GM23338 (cell line): Measurements from ENCODE around the gene CFAP70. TPM values are rescaled to one million over a fixed set of nuclear protein-coding genes. Genes with fewer than 3 reads are reported as not detected.

Experiments
- ATAC-seq: fragments of 200-7000 bp; cut with Tn5 transposase; 3 replicates; pipeline ENCODE4 v1.9.1; 2020
- DNase-seq: peaks from one replicate; pipeline ENCODE4 v3.0.0-alpha.2; 2015; ENCODE audit warnings: low spot score
- H2AFZ ChIP-seq: fragments of 200-600 bp; sonication (generic); 2 replicates; pipeline ENCODE4 v1.8.0; 2016; ENCODE audit warnings: antibody characterized with exemption, mild to moderate bottlenecking, moderate library complexity
- H3F3A ChIP-seq: fragments of 200-600 bp; sonication (generic); replicated peaks from 2 replicates; pipeline ENCODE4 v1.8.0; 2017; ENCODE audit warnings: antibody characterized with exemption, mixed run types, low read depth
- H3K27ac ChIP-seq: fragments of 200-600 bp; sonication (generic); 2 replicates; pipeline ENCODE4 v1.6.1; 2016; ENCODE audit warnings: low read depth
- H3K27me3 ChIP-seq: fragments of 200-600 bp; sonication (generic); 2 replicates; pipeline ENCODE4 v1.8.0; 2016; ENCODE audit warnings: mild to moderate bottlenecking, mixed run types, moderate library complexity; ENCODE audit not compliant: insufficient read depth
- H3K36me3 ChIP-seq: fragments of 200-600 bp; sonication (generic); 2 replicates; pipeline ENCODE4 v1.8.0; 2016; ENCODE audit warnings: mild to moderate bottlenecking; ENCODE audit not compliant: insufficient read depth
- H3K4me1 ChIP-seq: fragments of 200-600 bp; sonication (generic); 2 replicates; pipeline ENCODE4 v1.8.0; 2016; ENCODE audit warnings: mild to moderate bottlenecking, moderate library complexity; ENCODE audit not compliant: insufficient read depth
- H3K4me2 ChIP-seq: fragments of 200-600 bp; sonication (generic); 2 replicates; pipeline ENCODE4 v1.7.1; 2017; ENCODE audit warnings: mixed run types
- H3K4me3 ChIP-seq: fragments of 200-600 bp; sonication (generic); 2 replicates; pipeline ENCODE4 v1.6.1; 2016; ENCODE audit warnings: mixed run types
- H3K79me2 ChIP-seq: fragments of 200-600 bp; sonication (generic); replicated peaks from 2 replicates; pipeline ENCODE4 v1.8.0; 2017; ENCODE audit warnings: mild to moderate bottlenecking; ENCODE audit not compliant: insufficient read depth
- H3K9me2 ChIP-seq: fragments of 200-600 bp; sonication (generic); 2 replicates; pipeline ENCODE4 v1.8.0; 2017; ENCODE audit not compliant: insufficient read depth
- H4K20me1 ChIP-seq: fragments of 200-600 bp; sonication (generic); replicated peaks from 2 replicates; pipeline ENCODE4 v1.8.0; 2017; ENCODE audit warnings: mild to moderate bottlenecking; ENCODE audit not compliant: insufficient read depth
- H3K27ac Mint-ChIP-seq: 2 replicates; pipeline ENCODE4 v1.8.0; 2020; ENCODE audit warnings: inconsistent platforms, mild to moderate bottlenecking, moderate library complexity, mixed read lengths
- H3K27me3 Mint-ChIP-seq: 3 replicates; pipeline ENCODE4 v1.8.0; 2022; ENCODE audit warnings: low read depth, mild to moderate bottlenecking, moderate library complexity, mixed read lengths, inconsistent platforms; ENCODE audit not compliant: insufficient read depth, poor library complexity
- H3K36me3 Mint-ChIP-seq: 3 replicates; pipeline ENCODE4 v1.8.0; 2021; ENCODE audit warnings: low read depth, mild to moderate bottlenecking, inconsistent platforms, moderate library complexity, mixed read lengths
- H3K4me1 Mint-ChIP-seq: 3 replicates; pipeline ENCODE4 v1.8.0; 2020; ENCODE audit warnings: mild to moderate bottlenecking, inconsistent platforms, mixed read lengths
- H3K4me3 Mint-ChIP-seq: 3 replicates; pipeline ENCODE4 v1.8.0; 2021; ENCODE audit warnings: moderate library complexity, mild to moderate bottlenecking, inconsistent platforms, mixed read lengths
- H3K9me3 Mint-ChIP-seq: 3 replicates; pipeline ENCODE4 v1.8.0; 2020; ENCODE audit warnings: moderate library complexity, mild to moderate bottlenecking, inconsistent platforms, mixed read lengths
- CREB1 ChIP-seq: fragments of 250-450 bp; sonication (Bioruptor Pico); IDR thresholded peaks from 2 replicates; pipeline ENCODE4 v1.5.0; 2020; ENCODE audit warnings: low read depth, mild to moderate bottlenecking, moderate library complexity
- EZH2 ChIP-seq: fragments of 200-600 bp; sonication (generic); IDR thresholded peaks from one replicate; pipeline ENCODE4 v1.8.0; 2017; ENCODE audit warnings: antibody characterized with exemption, mild to moderate bottlenecking, low read depth; ENCODE audit not compliant: unreplicated experiment
- EZH2phosphoT487 ChIP-seq: fragments of 200-600 bp; sonication (generic); IDR thresholded peaks from one replicate; pipeline ENCODE4 v1.8.1; 2018; ENCODE audit warnings: antibody characterized with exemption; ENCODE audit not compliant: unreplicated experiment
- JUNB ChIP-seq: IDR thresholded peaks from one replicate; pipeline ENCODE4 v1.6.1; 2016; ENCODE audit warnings: antibody characterized with exemption; ENCODE audit not compliant: unreplicated experiment
- NANOG ChIP-seq: IDR thresholded peaks from 2 replicates; pipeline ENCODE4 v1.6.1; 2016; ENCODE audit warnings: antibody characterized with exemption, borderline replicate concordance
- POLR2AphosphoS5 ChIP-seq: IDR thresholded peaks from 2 replicates; pipeline ENCODE4 v1.6.1; 2016; ENCODE audit warnings: antibody characterized with exemption, low read depth
- STAT1 ChIP-seq: IDR thresholded peaks from one replicate; pipeline ENCODE4 v1.6.1; 2016; ENCODE audit warnings: antibody characterized with exemption; ENCODE audit not compliant: unreplicated experiment
- ZNF114 ChIP-seq: fragments of 250-450 bp; sonication (Bioruptor Pico); IDR thresholded peaks from 2 replicates; pipeline ENCODE4 v1.5.0; 2020; ENCODE audit warnings: mild to moderate bottlenecking, moderate library complexity
- ZNF331 ChIP-seq: fragments of 250-450 bp; sonication (Bioruptor Pico); IDR thresholded peaks from 2 replicates; pipeline ENCODE4 v1.5.0; 2020; ENCODE audit warnings: low read depth, mild to moderate bottlenecking, moderate library complexity
- polyA plus RNA-seq: library from polyadenylated mRNA; unstranded; fragments of >200 nt; fragmentation: Nextera tagmentation; extraction: Ambion mirVana; gene quantifications from 2 replicates; pipeline ENCODE4 v1.2.1, GENCODE V29; 2016
- total RNA-seq: library from RNA; depleted of rRNA; stranded (reverse); fragments of >200 nt; shearing (Covaris generic); gene quantifications from 2 replicates; pipeline ENCODE4 v1.2.3, GENCODE V29; 2014
- TF ChIP-seq, protein P1 (sequence below): IDR thresholded peaks from 2 replicates; pipeline ENCODE4 v1.6.1; 2016; ENCODE audit warnings: antibody characterized with exemption
- TF ChIP-seq, protein P2 (sequence below), 2 experiments: fragments of 200-600 bp in 1 of 2; sonication (generic) in 1 of 2; conservative IDR thresholded peaks; 2 replicates each; pipeline versions ENCODE4 v1.5.1 to v1.6.1; 2016 to 2017; ENCODE audit warnings: antibody characterized with exemption in 2 of 2, low read depth in 2 of 2, mild to moderate bottlenecking in 2 of 2, moderate library complexity in 1 of 2
- TF ChIP-seq, protein P3 (sequence below): fragments of 250-450 bp; sonication (Bioruptor Pico); IDR thresholded peaks from 2 replicates; pipeline ENCODE4 v1.5.0; 2020; ENCODE audit warnings: mild to moderate bottlenecking, moderate library complexity
- TF ChIP-seq, protein P4 (sequence below): IDR thresholded peaks from one replicate; pipeline ENCODE4 v1.6.1; 2018; ENCODE audit warnings: antibody characterized with exemption; ENCODE audit not compliant: unreplicated experiment

CFAP70 gene
- total and polyA plus RNA-seq, 2 experiments from 2014 or later = 0.17 to 0.24 TPM

DNA sequence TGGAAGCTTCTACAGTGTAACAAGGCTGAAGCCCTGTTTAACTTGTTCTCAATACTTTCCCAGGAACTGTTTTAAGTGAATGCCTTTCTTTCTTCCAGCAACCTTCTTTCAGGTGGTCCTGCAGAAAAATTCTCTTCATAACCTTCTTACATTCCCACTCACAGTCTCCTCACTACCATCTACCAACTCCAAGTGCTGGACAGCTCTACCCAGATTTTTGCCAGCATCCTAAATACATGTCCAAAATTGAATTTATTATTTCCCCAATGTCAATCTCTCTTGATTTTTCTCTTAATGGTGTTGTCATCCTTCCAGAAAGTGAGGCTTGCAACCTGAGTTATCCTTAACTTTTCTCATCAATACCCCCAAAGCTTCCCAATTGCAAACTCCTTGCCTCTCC lies 48.2 kb downstream of the CFAP70 start:
- H3K4me3 Mint-ChIP-seq = no peak overlapping the region
- TF ChIP-seq, protein P1, sequence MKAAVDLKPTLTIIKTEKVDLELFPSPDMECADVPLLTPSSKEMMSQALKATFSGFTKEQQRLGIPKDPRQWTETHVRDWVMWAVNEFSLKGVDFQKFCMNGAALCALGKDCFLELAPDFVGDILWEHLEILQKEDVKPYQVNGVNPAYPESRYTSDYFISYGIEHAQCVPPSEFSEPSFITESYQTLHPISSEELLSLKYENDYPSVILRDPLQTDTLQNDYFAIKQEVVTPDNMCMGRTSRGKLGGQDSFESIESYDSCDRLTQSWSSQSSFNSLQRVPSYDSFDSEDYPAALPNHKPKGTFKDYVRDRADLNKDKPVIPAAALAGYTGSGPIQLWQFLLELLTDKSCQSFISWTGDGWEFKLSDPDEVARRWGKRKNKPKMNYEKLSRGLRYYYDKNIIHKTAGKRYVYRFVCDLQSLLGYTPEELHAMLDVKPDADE = no peak
- TF ChIP-seq, protein P2, sequence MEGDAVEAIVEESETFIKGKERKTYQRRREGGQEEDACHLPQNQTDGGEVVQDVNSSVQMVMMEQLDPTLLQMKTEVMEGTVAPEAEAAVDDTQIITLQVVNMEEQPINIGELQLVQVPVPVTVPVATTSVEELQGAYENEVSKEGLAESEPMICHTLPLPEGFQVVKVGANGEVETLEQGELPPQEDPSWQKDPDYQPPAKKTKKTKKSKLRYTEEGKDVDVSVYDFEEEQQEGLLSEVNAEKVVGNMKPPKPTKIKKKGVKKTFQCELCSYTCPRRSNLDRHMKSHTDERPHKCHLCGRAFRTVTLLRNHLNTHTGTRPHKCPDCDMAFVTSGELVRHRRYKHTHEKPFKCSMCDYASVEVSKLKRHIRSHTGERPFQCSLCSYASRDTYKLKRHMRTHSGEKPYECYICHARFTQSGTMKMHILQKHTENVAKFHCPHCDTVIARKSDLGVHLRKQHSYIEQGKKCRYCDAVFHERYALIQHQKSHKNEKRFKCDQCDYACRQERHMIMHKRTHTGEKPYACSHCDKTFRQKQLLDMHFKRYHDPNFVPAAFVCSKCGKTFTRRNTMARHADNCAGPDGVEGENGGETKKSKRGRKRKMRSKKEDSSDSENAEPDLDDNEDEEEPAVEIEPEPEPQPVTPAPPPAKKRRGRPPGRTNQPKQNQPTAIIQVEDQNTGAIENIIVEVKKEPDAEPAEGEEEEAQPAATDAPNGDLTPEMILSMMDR (conservative IDR thresholded peaks at IDR 0.05; ENCODE audit: low read depth in 2 of 2) = no peak
- TF ChIP-seq CREB1 (CRISPR knock-in tag) (no peak), EZH2 (no peak), ZNF331 (CRISPR knock-in tag) (no peak), NANOG (no peak), POLR2AphosphoS5 (no peak), JUNB (no peak), STAT1 (no peak), EZH2phosphoT487 (no peak), ZNF114 (CRISPR knock-in tag) (no peak)
- TF ChIP-seq, protein P3, sequence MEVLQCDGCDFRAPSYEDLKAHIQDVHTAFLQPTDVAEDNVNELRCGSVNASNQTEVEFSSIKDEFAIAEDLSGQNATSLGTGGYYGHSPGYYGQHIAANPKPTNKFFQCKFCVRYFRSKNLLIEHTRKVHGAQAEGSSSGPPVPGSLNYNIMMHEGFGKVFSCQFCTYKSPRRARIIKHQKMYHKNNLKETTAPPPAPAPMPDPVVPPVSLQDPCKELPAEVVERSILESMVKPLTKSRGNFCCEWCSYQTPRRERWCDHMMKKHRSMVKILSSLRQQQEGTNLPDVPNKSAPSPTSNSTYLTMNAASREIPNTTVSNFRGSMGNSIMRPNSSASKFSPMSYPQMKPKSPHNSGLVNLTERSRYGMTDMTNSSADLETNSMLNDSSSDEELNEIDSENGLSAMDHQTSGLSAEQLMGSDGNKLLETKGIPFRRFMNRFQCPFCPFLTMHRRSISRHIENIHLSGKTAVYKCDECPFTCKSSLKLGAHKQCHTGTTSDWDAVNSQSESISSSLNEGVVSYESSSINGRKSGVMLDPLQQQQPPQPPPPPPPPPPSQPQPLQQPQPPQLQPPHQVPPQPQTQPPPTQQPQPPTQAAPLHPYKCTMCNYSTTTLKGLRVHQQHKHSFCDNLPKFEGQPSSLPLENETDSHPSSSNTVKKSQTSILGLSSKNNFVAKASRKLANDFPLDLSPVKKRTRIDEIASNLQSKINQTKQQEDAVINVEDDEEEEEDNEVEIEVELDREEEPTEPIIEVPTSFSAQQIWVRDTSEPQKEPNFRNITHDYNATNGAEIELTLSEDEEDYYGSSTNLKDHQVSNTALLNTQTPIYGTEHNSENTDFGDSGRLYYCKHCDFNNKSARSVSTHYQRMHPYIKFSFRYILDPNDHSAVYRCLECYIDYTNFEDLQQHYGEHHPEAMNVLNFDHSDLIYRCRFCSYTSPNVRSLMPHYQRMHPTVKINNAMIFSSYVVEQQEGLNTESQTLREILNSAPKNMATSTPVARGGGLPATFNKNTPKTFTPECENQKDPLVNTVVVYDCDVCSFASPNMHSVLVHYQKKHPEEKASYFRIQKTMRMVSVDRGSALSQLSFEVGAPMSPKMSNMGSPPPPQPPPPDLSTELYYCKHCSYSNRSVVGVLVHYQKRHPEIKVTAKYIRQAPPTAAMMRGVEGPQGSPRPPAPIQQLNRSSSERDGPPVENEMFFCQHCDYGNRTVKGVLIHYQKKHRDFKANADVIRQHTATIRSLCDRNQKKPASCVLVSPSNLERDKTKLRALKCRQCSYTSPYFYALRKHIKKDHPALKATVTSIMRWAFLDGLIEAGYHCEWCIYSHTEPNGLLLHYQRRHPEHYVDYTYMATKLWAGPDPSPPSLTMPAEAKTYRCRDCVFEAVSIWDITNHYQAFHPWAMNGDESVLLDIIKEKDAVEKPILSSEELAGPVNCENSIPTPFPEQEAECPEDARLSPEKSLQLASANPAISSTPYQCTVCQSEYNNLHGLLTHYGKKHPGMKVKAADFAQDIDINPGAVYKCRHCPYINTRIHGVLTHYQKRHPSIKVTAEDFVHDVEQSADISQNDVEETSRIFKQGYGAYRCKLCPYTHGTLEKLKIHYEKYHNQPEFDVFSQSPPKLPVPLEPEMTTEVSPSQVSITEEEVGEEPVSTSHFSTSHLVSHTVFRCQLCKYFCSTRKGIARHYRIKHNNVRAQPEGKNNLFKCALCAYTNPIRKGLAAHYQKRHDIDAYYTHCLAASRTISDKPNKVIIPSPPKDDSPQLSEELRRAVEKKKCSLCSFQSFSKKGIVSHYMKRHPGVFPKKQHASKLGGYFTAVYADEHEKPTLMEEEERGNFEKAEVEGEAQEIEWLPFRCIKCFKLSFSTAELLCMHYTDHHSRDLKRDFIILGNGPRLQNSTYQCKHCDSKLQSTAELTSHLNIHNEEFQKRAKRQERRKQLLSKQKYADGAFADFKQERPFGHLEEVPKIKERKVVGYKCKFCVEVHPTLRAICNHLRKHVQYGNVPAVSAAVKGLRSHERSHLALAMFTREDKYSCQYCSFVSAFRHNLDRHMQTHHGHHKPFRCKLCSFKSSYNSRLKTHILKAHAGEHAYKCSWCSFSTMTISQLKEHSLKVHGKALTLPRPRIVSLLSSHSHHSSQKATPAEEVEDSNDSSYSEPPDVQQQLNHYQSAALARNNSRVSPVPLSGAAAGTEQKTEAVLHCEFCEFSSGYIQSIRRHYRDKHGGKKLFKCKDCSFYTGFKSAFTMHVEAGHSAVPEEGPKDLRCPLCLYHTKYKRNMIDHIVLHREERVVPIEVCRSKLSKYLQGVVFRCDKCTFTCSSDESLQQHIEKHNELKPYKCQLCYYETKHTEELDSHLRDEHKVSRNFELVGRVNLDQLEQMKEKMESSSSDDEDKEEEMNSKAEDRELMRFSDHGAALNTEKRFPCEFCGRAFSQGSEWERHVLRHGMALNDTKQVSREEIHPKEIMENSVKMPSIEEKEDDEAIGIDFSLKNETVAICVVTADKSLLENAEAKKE (CRISPR knock-in tag) = no peak
- TF ChIP-seq, protein P4, sequence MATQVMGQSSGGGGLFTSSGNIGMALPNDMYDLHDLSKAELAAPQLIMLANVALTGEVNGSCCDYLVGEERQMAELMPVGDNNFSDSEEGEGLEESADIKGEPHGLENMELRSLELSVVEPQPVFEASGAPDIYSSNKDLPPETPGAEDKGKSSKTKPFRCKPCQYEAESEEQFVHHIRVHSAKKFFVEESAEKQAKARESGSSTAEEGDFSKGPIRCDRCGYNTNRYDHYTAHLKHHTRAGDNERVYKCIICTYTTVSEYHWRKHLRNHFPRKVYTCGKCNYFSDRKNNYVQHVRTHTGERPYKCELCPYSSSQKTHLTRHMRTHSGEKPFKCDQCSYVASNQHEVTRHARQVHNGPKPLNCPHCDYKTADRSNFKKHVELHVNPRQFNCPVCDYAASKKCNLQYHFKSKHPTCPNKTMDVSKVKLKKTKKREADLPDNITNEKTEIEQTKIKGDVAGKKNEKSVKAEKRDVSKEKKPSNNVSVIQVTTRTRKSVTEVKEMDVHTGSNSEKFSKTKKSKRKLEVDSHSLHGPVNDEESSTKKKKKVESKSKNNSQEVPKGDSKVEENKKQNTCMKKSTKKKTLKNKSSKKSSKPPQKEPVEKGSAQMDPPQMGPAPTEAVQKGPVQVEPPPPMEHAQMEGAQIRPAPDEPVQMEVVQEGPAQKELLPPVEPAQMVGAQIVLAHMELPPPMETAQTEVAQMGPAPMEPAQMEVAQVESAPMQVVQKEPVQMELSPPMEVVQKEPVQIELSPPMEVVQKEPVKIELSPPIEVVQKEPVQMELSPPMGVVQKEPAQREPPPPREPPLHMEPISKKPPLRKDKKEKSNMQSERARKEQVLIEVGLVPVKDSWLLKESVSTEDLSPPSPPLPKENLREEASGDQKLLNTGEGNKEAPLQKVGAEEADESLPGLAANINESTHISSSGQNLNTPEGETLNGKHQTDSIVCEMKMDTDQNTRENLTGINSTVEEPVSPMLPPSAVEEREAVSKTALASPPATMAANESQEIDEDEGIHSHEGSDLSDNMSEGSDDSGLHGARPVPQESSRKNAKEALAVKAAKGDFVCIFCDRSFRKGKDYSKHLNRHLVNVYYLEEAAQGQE = no peak

More for the DNA sequence above, 48.2 kb downstream of the CFAP70 start:
- H2AFZ ChIP-seq = no peak overlapping the region
- H3K36me3 Mint-ChIP-seq = no peaks in the 10 kb centered on the region
- ATAC-seq (no peak), DNase-seq (no peak)
- H3K27me3 ChIP-seq = no peaks in the 10 kb centered on the region
- no peak overlapping the region for H3K4me3 ChIP-seq
- H3K4me1 ChIP-seq = no peaks in the 10 kb centered on the region
- no peaks in the 10 kb centered on the region; the same call in 1 of the 2 replicates for H3K9me2 ChIP-seq
- H4K20me1 ChIP-seq = no peaks in the 10 kb centered on the region
- peaks cover 20% of the 10 kb centered on the region for H3K9me3 Mint-ChIP-seq
- H3F3A ChIP-seq = no peaks in the 10 kb centered on the region
- no peak overlapping the region for H3K4me2 ChIP-seq
- H3K27me3 Mint-ChIP-seq = peaks cover 3% of the 10 kb centered on the region
- H3K27ac ChIP-seq = no peak overlapping the region
- no peaks in the 10 kb centered on the region for H3K79me2 ChIP-seq
- H3K4me1 Mint-ChIP-seq = no peaks in the 10 kb centered on the region
- no peaks in the 10 kb centered on the region for H3K36me3 ChIP-seq
- H3K27ac Mint-ChIP-seq = no peak overlapping the region
